C4-2B (cell line): ENCODE measurements around the gene PHC3.

Experiments
- ZFX ChIP-seq: fragments of 450-650 bp; IDR thresholded peaks from 2 replicates; pipeline ENCODE4 v1.6.1; 2017
- TF ChIP-seq, protein P1 (sequence below): fragments of 450-650 bp; conservative IDR thresholded peaks from 2 replicates; pipeline ENCODE4 v1.5.1; 2017; ENCODE audit warnings: mild to moderate bottlenecking

DNA sequence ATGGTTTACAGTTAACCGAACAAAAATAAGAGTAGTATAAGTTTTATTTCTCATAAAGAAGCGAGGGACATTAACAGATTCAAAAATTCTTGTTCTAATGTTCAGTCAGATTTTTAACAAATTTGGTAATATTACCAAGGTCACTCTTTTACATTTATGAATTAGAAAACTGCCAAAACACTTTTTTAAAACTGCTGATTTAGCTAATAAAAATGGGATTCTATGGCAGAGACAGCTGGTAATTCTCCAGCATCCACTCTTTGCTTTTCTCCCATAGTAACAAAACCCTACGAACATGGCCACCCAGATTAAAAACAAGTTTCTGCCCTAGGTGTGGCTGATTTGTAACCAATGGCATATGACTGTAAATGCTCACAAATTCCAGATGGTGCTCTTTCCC lies 72.6 kb downstream of the PHC3 start:
- TF ChIP-seq, protein P1, sequence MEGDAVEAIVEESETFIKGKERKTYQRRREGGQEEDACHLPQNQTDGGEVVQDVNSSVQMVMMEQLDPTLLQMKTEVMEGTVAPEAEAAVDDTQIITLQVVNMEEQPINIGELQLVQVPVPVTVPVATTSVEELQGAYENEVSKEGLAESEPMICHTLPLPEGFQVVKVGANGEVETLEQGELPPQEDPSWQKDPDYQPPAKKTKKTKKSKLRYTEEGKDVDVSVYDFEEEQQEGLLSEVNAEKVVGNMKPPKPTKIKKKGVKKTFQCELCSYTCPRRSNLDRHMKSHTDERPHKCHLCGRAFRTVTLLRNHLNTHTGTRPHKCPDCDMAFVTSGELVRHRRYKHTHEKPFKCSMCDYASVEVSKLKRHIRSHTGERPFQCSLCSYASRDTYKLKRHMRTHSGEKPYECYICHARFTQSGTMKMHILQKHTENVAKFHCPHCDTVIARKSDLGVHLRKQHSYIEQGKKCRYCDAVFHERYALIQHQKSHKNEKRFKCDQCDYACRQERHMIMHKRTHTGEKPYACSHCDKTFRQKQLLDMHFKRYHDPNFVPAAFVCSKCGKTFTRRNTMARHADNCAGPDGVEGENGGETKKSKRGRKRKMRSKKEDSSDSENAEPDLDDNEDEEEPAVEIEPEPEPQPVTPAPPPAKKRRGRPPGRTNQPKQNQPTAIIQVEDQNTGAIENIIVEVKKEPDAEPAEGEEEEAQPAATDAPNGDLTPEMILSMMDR = no peak
- no peak for TF ChIP-seq ZFX
